K562 (cell line): ENCODE data around the gene ITPR2. TPM values are rescaled to one million over a fixed set of nuclear protein-coding genes. Genes with fewer than 3 reads are reported as not detected.

Source experiments
- RAD21 ChIP-seq, 2 experiments: fragments of 250-450 bp in 1 of 2; fragments of 450-650 bp in 1 of 2; sonication (Bioruptor Pico) in 1 of 2; formaldehyde crosslinking in 1 of 2; IDR thresholded peaks in 1 of 2; conservative IDR thresholded peaks in 1 of 2; 2 replicates each; pipeline versions ENCODE4 v1.4.0 to v1.8.0; 2020 to 2022; ENCODE audit warnings: mild to moderate bottlenecking in 2 of 2, moderate library complexity in 1 of 2
- polyA plus RNA-seq, 8 experiments: library from polyadenylated mRNA; depleted of rRNA in 4 of 8; stranded (reverse) in 5 of 8; unstranded in 3 of 8; fragments of >200 nt; fragmentation: Nextera tagmentation in 2 of 8; fragmentation: Illumina TruSeq in 1 of 8; extraction: Ambion mirVana in 2 of 8; extraction: Trizol in 1 of 8; gene quantifications; 2 replicates each; pipeline versions ENCODE4 v1.2.1 to v1.2.3, GENCODE V29; 2011 to 2014; ENCODE audit warnings: inconsistent platforms in 1 of 8, missing spikeins in 1 of 8
- total RNA-seq, 7 experiments: library from RNA; depleted of rRNA in 6 of 7; stranded (reverse); fragments of >200 nt in 6 of 7; fragmentation: Illumina TruSeq in 2 of 7; extraction: Trizol in 2 of 7; gene quantifications; 2 replicates each; pipeline versions ENCODE4 v1.2.1 to v1.2.3, GENCODE V29; 2011 to 2021; ENCODE audit warnings: low replicate concordance in 1 of 7
- TF ChIP-seq, protein P1 (sequence below): fragments of 450-650 bp; IDR thresholded peaks from 2 replicates; pipeline ENCODE4 v1.6.1; 2016; ENCODE audit warnings: mild to moderate bottlenecking, moderate library complexity
- TF ChIP-seq, protein P2 (sequence below), 2 experiments: IDR thresholded peaks in 1 of 2; conservative IDR thresholded peaks in 1 of 2; 2 replicates each; pipeline ENCODE4 v1.6.1; 2016; ENCODE audit warnings: low read depth in 2 of 2, mild to moderate bottlenecking in 1 of 2, missing compliant biosample characterization in 1 of 2, missing genetic modification characterization in 1 of 2, moderate library complexity in 1 of 2

ITPR2 gene
- total and polyA plus RNA-seq, 9 of the 15 experiments (the other 6 are each of a cell fraction or from before 2014, with no cell fraction given), result 0.21 to 3.3 (median 0.95) TPM

DNA sequence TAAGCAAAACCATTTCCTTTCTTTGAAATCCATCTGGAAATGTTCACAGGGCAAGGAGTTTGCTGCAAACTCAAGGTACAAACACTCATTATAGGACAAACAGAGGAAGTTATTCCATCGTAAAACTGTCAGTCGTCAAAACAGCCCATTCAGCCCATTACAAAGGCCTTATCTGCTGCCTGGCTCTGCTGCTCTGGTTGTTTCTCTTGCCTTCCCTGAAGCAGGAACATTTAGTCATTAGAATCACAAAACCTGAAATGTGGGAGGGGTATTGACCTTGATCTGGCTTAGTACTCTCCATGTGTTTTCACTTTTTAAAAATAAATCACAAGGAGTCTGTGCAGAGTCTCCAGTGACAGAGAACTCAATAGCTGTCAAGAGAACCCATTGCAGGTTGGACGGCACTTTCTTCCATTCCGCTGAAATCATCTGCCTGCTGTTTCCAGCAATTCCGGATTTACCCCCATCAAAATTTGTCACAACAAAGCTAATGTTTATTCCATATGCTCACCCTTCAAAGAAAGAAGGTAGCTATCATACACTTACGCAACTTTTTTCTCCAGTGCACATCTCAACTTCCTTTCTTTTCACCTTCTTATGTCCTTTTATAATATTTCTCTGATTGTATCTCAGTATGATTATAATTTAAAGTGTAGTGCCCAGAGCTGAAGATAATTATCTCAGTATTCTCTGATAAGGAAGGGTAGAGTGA is 24.6 kb upstream of the ITPR2 start (continued):
- TF ChIP-seq, protein P1, sequence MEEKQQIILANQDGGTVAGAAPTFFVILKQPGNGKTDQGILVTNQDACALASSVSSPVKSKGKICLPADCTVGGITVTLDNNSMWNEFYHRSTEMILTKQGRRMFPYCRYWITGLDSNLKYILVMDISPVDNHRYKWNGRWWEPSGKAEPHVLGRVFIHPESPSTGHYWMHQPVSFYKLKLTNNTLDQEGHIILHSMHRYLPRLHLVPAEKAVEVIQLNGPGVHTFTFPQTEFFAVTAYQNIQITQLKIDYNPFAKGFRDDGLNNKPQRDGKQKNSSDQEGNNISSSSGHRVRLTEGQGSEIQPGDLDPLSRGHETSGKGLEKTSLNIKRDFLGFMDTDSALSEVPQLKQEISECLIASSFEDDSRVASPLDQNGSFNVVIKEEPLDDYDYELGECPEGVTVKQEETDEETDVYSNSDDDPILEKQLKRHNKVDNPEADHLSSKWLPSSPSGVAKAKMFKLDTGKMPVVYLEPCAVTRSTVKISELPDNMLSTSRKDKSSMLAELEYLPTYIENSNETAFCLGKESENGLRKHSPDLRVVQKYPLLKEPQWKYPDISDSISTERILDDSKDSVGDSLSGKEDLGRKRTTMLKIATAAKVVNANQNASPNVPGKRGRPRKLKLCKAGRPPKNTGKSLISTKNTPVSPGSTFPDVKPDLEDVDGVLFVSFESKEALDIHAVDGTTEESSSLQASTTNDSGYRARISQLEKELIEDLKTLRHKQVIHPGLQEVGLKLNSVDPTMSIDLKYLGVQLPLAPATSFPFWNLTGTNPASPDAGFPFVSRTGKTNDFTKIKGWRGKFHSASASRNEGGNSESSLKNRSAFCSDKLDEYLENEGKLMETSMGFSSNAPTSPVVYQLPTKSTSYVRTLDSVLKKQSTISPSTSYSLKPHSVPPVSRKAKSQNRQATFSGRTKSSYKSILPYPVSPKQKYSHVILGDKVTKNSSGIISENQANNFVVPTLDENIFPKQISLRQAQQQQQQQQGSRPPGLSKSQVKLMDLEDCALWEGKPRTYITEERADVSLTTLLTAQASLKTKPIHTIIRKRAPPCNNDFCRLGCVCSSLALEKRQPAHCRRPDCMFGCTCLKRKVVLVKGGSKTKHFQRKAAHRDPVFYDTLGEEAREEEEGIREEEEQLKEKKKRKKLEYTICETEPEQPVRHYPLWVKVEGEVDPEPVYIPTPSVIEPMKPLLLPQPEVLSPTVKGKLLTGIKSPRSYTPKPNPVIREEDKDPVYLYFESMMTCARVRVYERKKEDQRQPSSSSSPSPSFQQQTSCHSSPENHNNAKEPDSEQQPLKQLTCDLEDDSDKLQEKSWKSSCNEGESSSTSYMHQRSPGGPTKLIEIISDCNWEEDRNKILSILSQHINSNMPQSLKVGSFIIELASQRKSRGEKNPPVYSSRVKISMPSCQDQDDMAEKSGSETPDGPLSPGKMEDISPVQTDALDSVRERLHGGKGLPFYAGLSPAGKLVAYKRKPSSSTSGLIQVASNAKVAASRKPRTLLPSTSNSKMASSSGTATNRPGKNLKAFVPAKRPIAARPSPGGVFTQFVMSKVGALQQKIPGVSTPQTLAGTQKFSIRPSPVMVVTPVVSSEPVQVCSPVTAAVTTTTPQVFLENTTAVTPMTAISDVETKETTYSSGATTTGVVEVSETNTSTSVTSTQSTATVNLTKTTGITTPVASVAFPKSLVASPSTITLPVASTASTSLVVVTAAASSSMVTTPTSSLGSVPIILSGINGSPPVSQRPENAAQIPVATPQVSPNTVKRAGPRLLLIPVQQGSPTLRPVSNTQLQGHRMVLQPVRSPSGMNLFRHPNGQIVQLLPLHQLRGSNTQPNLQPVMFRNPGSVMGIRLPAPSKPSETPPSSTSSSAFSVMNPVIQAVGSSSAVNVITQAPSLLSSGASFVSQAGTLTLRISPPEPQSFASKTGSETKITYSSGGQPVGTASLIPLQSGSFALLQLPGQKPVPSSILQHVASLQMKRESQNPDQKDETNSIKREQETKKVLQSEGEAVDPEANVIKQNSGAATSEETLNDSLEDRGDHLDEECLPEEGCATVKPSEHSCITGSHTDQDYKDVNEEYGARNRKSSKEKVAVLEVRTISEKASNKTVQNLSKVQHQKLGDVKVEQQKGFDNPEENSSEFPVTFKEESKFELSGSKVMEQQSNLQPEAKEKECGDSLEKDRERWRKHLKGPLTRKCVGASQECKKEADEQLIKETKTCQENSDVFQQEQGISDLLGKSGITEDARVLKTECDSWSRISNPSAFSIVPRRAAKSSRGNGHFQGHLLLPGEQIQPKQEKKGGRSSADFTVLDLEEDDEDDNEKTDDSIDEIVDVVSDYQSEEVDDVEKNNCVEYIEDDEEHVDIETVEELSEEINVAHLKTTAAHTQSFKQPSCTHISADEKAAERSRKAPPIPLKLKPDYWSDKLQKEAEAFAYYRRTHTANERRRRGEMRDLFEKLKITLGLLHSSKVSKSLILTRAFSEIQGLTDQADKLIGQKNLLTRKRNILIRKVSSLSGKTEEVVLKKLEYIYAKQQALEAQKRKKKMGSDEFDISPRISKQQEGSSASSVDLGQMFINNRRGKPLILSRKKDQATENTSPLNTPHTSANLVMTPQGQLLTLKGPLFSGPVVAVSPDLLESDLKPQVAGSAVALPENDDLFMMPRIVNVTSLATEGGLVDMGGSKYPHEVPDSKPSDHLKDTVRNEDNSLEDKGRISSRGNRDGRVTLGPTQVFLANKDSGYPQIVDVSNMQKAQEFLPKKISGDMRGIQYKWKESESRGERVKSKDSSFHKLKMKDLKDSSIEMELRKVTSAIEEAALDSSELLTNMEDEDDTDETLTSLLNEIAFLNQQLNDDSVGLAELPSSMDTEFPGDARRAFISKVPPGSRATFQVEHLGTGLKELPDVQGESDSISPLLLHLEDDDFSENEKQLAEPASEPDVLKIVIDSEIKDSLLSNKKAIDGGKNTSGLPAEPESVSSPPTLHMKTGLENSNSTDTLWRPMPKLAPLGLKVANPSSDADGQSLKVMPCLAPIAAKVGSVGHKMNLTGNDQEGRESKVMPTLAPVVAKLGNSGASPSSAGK, result no peak
- no peak for TF ChIP-seq RAD21 (CRISPR knock-in tag; conservative IDR thresholded peaks at IDR 0.05 in 1 of 2, IDR thresholded peaks at IDR 0.05 in 1 of 2)
- TF ChIP-seq, protein P2, sequence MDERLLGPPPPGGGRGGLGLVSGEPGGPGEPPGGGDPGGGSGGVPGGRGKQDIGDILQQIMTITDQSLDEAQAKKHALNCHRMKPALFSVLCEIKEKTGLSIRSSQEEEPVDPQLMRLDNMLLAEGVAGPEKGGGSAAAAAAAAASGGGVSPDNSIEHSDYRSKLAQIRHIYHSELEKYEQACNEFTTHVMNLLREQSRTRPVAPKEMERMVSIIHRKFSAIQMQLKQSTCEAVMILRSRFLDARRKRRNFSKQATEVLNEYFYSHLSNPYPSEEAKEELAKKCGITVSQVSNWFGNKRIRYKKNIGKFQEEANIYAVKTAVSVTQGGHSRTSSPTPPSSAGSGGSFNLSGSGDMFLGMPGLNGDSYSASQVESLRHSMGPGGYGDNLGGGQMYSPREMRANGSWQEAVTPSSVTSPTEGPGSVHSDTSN (CRISPR knock-in tag; IDR thresholded peaks at IDR 0.05; ENCODE audit: low read depth), result no peak
- TF ChIP-seq, protein P2 (tag; conservative IDR thresholded peaks at IDR 0.05; ENCODE audit: low read depth), result peak; percentile 79
- TF ChIP-seq, all 486 proteins: peak for 6
